ENCODE measurements around the gene NR2F1. TPM values are rescaled to one million over a fixed set of nuclear protein-coding genes. Genes with fewer than 3 reads are reported as not detected.

Gene NR2F1
- total RNA-seq, 2 experiments from 2014 or later, result not detected

GRCh38 chr5:93637697-93638096 is 54.7 kb downstream of the NR2F1 start:
- POLR2A ChIA-PET, result no interaction called here
- H3K27ac ChIP-seq (ENCODE audit: low read depth, low read length, poor library complexity, severe bottlenecking), result no peak overlapping the region
- no peak for TF ChIP-seq EZH2phosphoT487 (IDR thresholded peaks at IDR 0.05; ENCODE audit: borderline replicate concordance, low read depth, low read length)
- no peak for TF ChIP-seq CTCF (conservative IDR thresholded peaks at IDR 0.05; ENCODE audit: low read length)
- no peak overlapping the region for H2AFZ ChIP-seq (ENCODE audit: low read length)
- CTCF ChIA-PET (ENCODE audit: unreplicated experiment), result no interaction called here
- H3K36me3 ChIP-seq (ENCODE audit: insufficient read depth, low read length), result no peaks in the 10 kb centered on the region
- no peak overlapping the region for H3K4me2 ChIP-seq (ENCODE audit: low read length)
- BruUV-seq (replicated peaks), result no TSS peak
- H3K79me2 ChIP-seq (ENCODE audit: insufficient read depth, low read depth, low read length), result no peaks in the 10 kb centered on the region
- H3K9me3 ChIP-seq (ENCODE audit: low read length), result no peaks in the 10 kb centered on the region
- H3K4me3 ChIP-seq (ENCODE audit: low read depth, low read length, poor library complexity, severe bottlenecking), result no peak overlapping the region
- intact Hi-C loops (cut with micrococcal nuclease; ENCODE audit: unreplicated experiment), result no loop called here
- no peak for DNase-seq (ENCODE audit: low spot score)
- H4K20me1 ChIP-seq (ENCODE audit: insufficient read depth, low read length), result no peaks in the 10 kb centered on the region
- H3K9me2 ChIP-seq (ENCODE audit: insufficient read depth, low read length), result no peaks in the 10 kb centered on the region
- no peaks in the 10 kb centered on the region for H3K4me1 ChIP-seq (ENCODE audit: insufficient read depth, low read length, poor library complexity, severe bottlenecking)

- no peak overlapping the region for H3K27ac ChIP-seq (ENCODE audit: low read depth, low read length, poor library complexity, severe bottlenecking)
- no peaks in the 10 kb centered on the region for H3K79me2 ChIP-seq (ENCODE audit: insufficient read depth, low read depth, low read length)
- H4K20me1 ChIP-seq (ENCODE audit: insufficient read depth, low read length), result no peaks in the 10 kb centered on the region
- no TSS peak for BruUV-seq (replicated peaks)
- intact Hi-C loops (cut with micrococcal nuclease; ENCODE audit: unreplicated experiment), result no loop called here
- DNase-seq (ENCODE audit: low spot score), result no peak
- TF ChIP-seq EZH2phosphoT487 (IDR thresholded peaks at IDR 0.05; ENCODE audit: borderline replicate concordance, low read depth, low read length) (no peak), CTCF (conservative IDR thresholded peaks at IDR 0.05; ENCODE audit: low read length) (no peak)
- H3K4me1 ChIP-seq (ENCODE audit: insufficient read depth, low read length, poor library complexity, severe bottlenecking), result no peaks in the 10 kb centered on the region
- no peaks in the 10 kb centered on the region for H3K9me2 ChIP-seq (ENCODE audit: insufficient read depth, low read length)
- no peak overlapping the region for H2AFZ ChIP-seq (ENCODE audit: low read length)
- ChIA-PET POLR2A (interaction anchor here (1.0 kb wide), 1 partner anchor 13 kb away, joined by 3 read pairs; no protein-coding TSS in a partner anchor), CTCF (ENCODE audit: unreplicated experiment) (interaction anchor here (0.6 kb wide), 1 partner anchor 14 kb away, joined by 3 read pairs; no protein-coding TSS in a partner anchor)
- no peak overlapping the region for H3K4me3 ChIP-seq (ENCODE audit: low read depth, low read length, poor library complexity, severe bottlenecking)
- H3K9me3 ChIP-seq (ENCODE audit: low read length), result no peaks in the 10 kb centered on the region
- H3K4me2 ChIP-seq (ENCODE audit: low read length), result no peak overlapping the region
- H3K36me3 ChIP-seq (ENCODE audit: insufficient read depth, low read length), result no peaks in the 10 kb centered on the region
Measured at GRCh38 chr5:93642526-93642925, 59.5 kb downstream of the NR2F1 start.

Other genes with a start within 250 kb of the NR2F1 start
- not detected in 2 replicates for gene NR2F1-AS1, start 2.0 kb upstream of the NR2F1 start, total RNA-seq (2014; rRNA removed; shearing (Covaris generic))
- not detected in 2 replicates for gene NR2F1-AS1, start 2.0 kb upstream of the NR2F1 start, total RNA-seq (2022)
- 0.98 and 1.0 TPM in 2 replicates for gene POU5F2, start 158.4 kb downstream of the NR2F1 start, total RNA-seq (2014; rRNA removed; shearing (Covaris generic))
- 1.4 and 1.5 TPM in 2 replicates for gene POU5F2, start 158.4 kb downstream of the NR2F1 start, total RNA-seq (2022)